Renal cortex interstitium (tissue), 11 donors: ENCODE results near the gene PURB. TPM values are rescaled to one million over a fixed set of nuclear protein-coding genes. Genes with fewer than 3 reads are reported as not detected.
"Not testable (repeated sequence)": the region's sequence is repeated elsewhere in the genome, so short reads cannot be mapped to it uniquely, and the experiment has no call there.

ENCODE experiments used
- DNase-seq, 11 donors: peaks; one replicate each; pipeline ENCODE4 v3.0.0-alpha.2; 2013; ENCODE audit warnings: low read depth in 9 of 11, low spot score in 4 of 11; ENCODE audit errors: extremely low read depth in 1 of 11
- polyA plus RNA-seq, 3 donors: library from polyadenylated mRNA; unstranded; fragments of 120-200 nt; gene quantifications; one replicate each; pipeline ENCODE4 v1.2.1, GENCODE V29; 2013; ENCODE audit not compliant: insufficient read length in 3 of 3

The PURB gene
- polyA plus RNA-seq, 3 donors: 33.5 to 41.2 (median 34.9) TPM

- DNase-seq: not testable (repeated sequence)
These were observed 14.6 kb downstream of the PURB start for GRCh38 chr7:44870780-44871179.

GRCh38 chr7:44870336-44870735 is 15.0 kb downstream of the PURB start:
- DNase-seq: not testable (repeated sequence)

GRCh38 chr7:44867073-44867995 is 18.0 kb downstream of the PURB start:
- no peak for DNase-seq

- DNase-seq: not testable (repeated sequence)
These were observed 23.4 kb downstream of the PURB start for GRCh38 chr7:44861949-44862348.

GRCh38 chr7:44858161-44858560 is 27.2 kb downstream of the PURB start:
- no peak for DNase-seq

- DNase-seq: no peak
These were observed 30.5 kb downstream of the PURB start for GRCh38 chr7:44854644-44855364.

- DNase-seq: no peak
These were observed 31.9 kb downstream of the PURB start for GRCh38 chr7:44853391-44853790.

- no peak for DNase-seq
These were observed 32.7 kb downstream of the PURB start for GRCh38 chr7:44852590-44852989.

- no peak for DNase-seq
These were observed 35.3 kb downstream of the PURB start for GRCh38 chr7:44849885-44850544.

GRCh38 chr7:44849259-44849884 is 36.0 kb downstream of the PURB start:
- DNase-seq: no peak

- peak; percentile 99 to 100 (median 100) for DNase-seq
These were observed 37.3 kb downstream of the PURB start, which contains the start of gene H2AZ2 for GRCh38 chr7:44847920-44848634. Gene H2AZ2 (minus strand): TSS chr7:44848087. CDS start chr7:44847971, 116 bp downstream.

- peak; percentile 72 to 87 (median 80) for DNase-seq
These were observed 37.8 kb downstream of the PURB start for GRCh38 chr7:44847509-44847919.

GRCh38 chr7:44846816-44847508 is 38.4 kb downstream of the PURB start:
- DNase-seq: no peak

GRCh38 chr7:44846390-44846789 is 38.9 kb downstream of the PURB start:
- not testable (repeated sequence) for DNase-seq

- no peak for DNase-seq
These were observed 39.9 kb downstream of the PURB start for GRCh38 chr7:44845451-44845850.

- DNase-seq: not testable (repeated sequence)
These were observed 41.9 kb downstream of the PURB start for GRCh38 chr7:44843440-44843839.

- DNase-seq: not testable (repeated sequence)
These were observed 42.7 kb downstream of the PURB start for GRCh38 chr7:44842675-44843074.

- DNase-seq: peak in 2 of 11 donors; percentile 14 to 46
These were observed 46.6 kb downstream of the PURB start for GRCh38 chr7:44838751-44839150.
